GM12891 (cell line): ENCODE results near the gene DOC2A.
A peak's percentile ranks its signal among the peaks of the same experiment; 100 is the strongest.

Source experiments
- DNase-seq: peaks from one replicate; pipeline ENCODE4 v3.0.0; 2011; ENCODE audit warnings: low spot score; ENCODE audit not compliant: insufficient read length
- FAIRE-seq: peaks from 2 replicates; lab custom pipeline; 2011; peaks lifted over from hg19 to GRCh38; lab: Jason Lieb, UNC
- PAX5 ChIP-seq: IDR thresholded peaks from 2 replicates; pipeline ENCODE4 v1.6.1; 2011; ENCODE audit warnings: low read length, moderate library complexity, mild to moderate bottlenecking; ENCODE audit not compliant: insufficient read depth, severe bottlenecking
- POLR2A ChIP-seq: IDR thresholded peaks from 2 replicates; pipeline ENCODE4 v1.6.1; 2011; ENCODE audit warnings: low read depth, low read length, control low read depth
- POLR2AphosphoS5 ChIP-seq: IDR thresholded peaks from 2 replicates; pipeline ENCODE4 v1.6.1; 2011; ENCODE audit warnings: low read depth, low read length, control low read depth
- POU2F2 ChIP-seq: IDR thresholded peaks from 2 replicates; pipeline ENCODE4 v1.6.1; 2011; ENCODE audit warnings: low read depth, mild to moderate bottlenecking, control low read depth, low read length, moderate library complexity
- SPI1 ChIP-seq: IDR thresholded peaks from 2 replicates; pipeline ENCODE4 v1.6.1; 2011; ENCODE audit warnings: low read depth, low read length, control low read depth
- TAF1 ChIP-seq: IDR thresholded peaks from 2 replicates; pipeline ENCODE4 v1.6.1; 2011; ENCODE audit warnings: low read depth, low read length, control low read depth

DOC2A gene

GRCh38 chr16:30040221-30040620 is 29.4 kb upstream of the DOC2A start:
- TF ChIP-seq POU2F2 (no peak), POLR2A (no peak), POLR2AphosphoS5 (no peak), PAX5 (no peak), SPI1 (no peak), TAF1 (no peak)
- DNase-seq (no peak), FAIRE-seq (no peak)

GRCh38 chr16:30033270-30033669 is 22.4 kb upstream of the DOC2A start:
- DNase-seq: no peak
- FAIRE-seq: no peak
- no peak for TF ChIP-seq POU2F2
- TF ChIP-seq TAF1: no peak
- TF ChIP-seq SPI1: no peak
- TF ChIP-seq PAX5: no peak
- TF ChIP-seq POLR2AphosphoS5: no peak
- no peak for TF ChIP-seq POLR2A

- FAIRE-seq (peak; percentile 16), DNase-seq (no peak)
- no peak for TF ChIP-seq TAF1
- no peak for TF ChIP-seq PAX5
- no peak for TF ChIP-seq POLR2A
- no peak for TF ChIP-seq POU2F2
- TF ChIP-seq POLR2AphosphoS5: no peak
- TF ChIP-seq SPI1: no peak
Measured at GRCh38 chr16:30032083-30032819, 21.4 kb upstream of the DOC2A start.

- DNase-seq: no peak
- TF ChIP-seq POLR2A (no peak), TAF1 (no peak), SPI1 (no peak), POLR2AphosphoS5 (no peak), POU2F2 (no peak)
- no peak for FAIRE-seq
Measured at GRCh38 chr16:30031477-30031918, 20.7 kb upstream of the DOC2A start.

- DNase-seq: no peak
- FAIRE-seq: no peak
- TF ChIP-seq PAX5 (no peak), POLR2A (no peak), POU2F2 (no peak), TAF1 (no peak), SPI1 (no peak), POLR2AphosphoS5 (no peak)
Measured at GRCh38 chr16:30030841-30031413, 20.1 kb upstream of the DOC2A start, which contains the start of gene TLCD3B. Gene TLCD3B (minus strand): TSS chr16:30031271. CDS start chr16:30030527, 744 bp downstream.

GRCh38 chr16:30030011-30030685 is 19.3 kb upstream of the DOC2A start:
- DNase-seq: no peak
- no peak for FAIRE-seq
- TF ChIP-seq POU2F2: no peak
- TF ChIP-seq TAF1: no peak
- no peak for TF ChIP-seq SPI1
- no peak for TF ChIP-seq POLR2A
- no peak for TF ChIP-seq PAX5
- no peak for TF ChIP-seq POLR2AphosphoS5

GRCh38 chr16:30028438-30029076 is 17.7 kb upstream of the DOC2A start:
- FAIRE-seq: no peak
- TF ChIP-seq TAF1: no peak
- DNase-seq: no peak

- no peak for TF ChIP-seq POLR2A
- no peak for TF ChIP-seq POLR2AphosphoS5
- TF ChIP-seq POU2F2: no peak
- no peak for TF ChIP-seq PAX5
- DNase-seq (no peak), FAIRE-seq (no peak)
Measured at GRCh38 chr16:30027588-30028437, 17.0 kb upstream of the DOC2A start.

GRCh38 chr16:30026449-30026848 is 15.6 kb upstream of the DOC2A start:
- FAIRE-seq (no peak), DNase-seq (no peak)
- TF ChIP-seq TAF1 (no peak), POLR2A (no peak), POLR2AphosphoS5 (no peak), POU2F2 (no peak), PAX5 (no peak), SPI1 (no peak)

- TF ChIP-seq POLR2AphosphoS5: no peak
- TF ChIP-seq TAF1: no peak
- TF ChIP-seq SPI1: no peak
- TF ChIP-seq PAX5: no peak
- no peak for TF ChIP-seq POLR2A
- no peak for TF ChIP-seq POU2F2
- FAIRE-seq: no peak
- DNase-seq: no peak
Measured at GRCh38 chr16:30025574-30025973, 14.7 kb upstream of the DOC2A start.
